Measurements from ENCODE around the gene ITPA.

The ITPA gene

DNA sequence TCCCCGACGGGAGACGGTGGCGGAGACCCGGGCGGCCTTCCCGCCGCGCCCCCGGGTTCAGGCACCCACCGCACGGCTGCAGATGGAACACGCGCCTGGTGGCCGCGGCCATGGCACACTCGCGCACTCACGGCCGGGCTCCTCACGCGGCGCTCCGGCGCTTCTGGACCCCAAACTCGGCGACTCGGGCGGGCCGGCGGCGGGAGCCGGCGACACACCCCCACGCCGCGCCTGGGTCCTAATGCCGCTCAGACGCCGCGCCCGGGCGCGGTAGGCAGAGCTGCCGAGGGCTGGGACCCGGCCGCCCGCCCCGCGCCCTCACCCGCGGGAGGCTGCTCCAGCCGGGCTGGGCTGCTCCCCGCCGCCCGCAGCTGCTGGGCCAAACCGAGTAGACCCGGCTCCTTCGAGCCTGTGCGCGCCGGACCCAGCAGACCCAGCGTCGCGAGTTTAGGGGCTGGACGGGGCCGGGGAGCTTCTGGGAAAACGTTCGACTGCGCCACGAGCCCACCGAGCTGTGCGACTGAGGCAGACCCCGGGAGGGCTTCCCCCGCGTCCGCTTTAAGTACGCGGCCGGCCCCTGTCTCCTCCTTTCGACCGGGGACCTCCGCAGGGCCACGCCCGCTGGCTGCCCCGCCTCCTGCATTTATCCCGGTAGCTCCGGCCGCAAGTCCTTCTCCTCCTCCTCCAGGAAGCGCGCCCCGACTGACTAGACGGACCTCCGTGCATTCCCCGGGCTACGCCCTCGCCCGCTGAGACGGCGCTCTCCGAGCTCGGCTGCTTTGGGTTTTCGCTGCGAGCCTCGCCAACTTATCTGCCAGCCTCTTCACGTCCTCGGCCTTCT is 29.9 kb downstream of the ITPA start, which contains the start of gene SLC4A11:
Gene SLC4A11, minus strand, starts transcription at position 165 of the 841 bp plus-strand sequence. Its CDS starts 53 bp downstream, at position 112.
- TF ChIP-seq ZFX (IDR thresholded peaks at IDR 0.05; ENCODE audit: borderline replicate concordance) (no peak), CTCF (IDR thresholded peaks at IDR 0.05) (no peak)
- H3K27ac ChIP-seq, result peak within 1 kb of the TSS; percentile 49

- no peak overlapping the region for H3K27ac ChIP-seq
- TF ChIP-seq CTCF (IDR thresholded peaks at IDR 0.05) (no peak), ZFX (IDR thresholded peaks at IDR 0.05; ENCODE audit: borderline replicate concordance) (no peak)
Observed at GRCh38 chr20:3239867-3240775, 30.8 kb downstream of the ITPA start.

DNA sequence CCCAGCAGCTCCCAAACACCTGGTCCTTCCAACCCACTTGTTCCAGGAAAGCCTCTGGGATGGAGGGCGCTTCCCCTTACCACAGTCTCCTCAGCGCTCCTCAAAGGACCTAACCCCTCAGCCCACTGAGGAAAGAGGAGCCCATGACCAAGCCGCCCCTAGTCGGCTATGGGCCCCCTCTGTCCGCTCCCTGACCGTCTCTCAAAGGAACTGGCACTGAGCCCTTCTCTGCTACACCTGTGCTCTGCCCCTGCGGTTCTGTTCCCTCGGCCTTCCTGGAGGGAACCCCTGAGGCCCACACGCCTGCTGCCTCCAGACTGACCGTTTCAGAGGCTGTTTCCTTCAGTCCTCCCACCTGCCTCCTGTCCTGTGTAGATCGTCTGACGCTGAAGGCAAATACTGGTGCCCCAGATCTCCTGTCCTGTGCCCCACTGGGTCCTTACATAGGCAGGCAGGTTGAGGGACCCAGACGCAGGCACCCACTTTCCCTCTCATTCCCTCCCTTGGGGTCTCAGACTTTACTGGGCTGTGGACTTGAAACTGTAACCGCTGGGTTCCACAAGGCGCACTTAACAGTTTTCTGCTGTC is 31.6 kb downstream of the ITPA start:
- no peak for TF ChIP-seq ZFX (IDR thresholded peaks at IDR 0.05; ENCODE audit: borderline replicate concordance)
- TF ChIP-seq CTCF (IDR thresholded peaks at IDR 0.05), result no peak

GRCh38 chr20:3242172-3242692 is 32.9 kb downstream of the ITPA start:
- TF ChIP-seq CTCF (IDR thresholded peaks at IDR 0.05) (no peak), ZFX (IDR thresholded peaks at IDR 0.05; ENCODE audit: borderline replicate concordance) (no peak)
- no peak overlapping the region for H3K27ac ChIP-seq

More for the DNA sequence above, 31.6 kb downstream of the ITPA start:
- no peak overlapping the region for H3K27ac ChIP-seq

- no peak for TF ChIP-seq ZFX (IDR thresholded peaks at IDR 0.05; ENCODE audit: borderline replicate concordance)
- TF ChIP-seq CTCF (IDR thresholded peaks at IDR 0.05), result no peak
- H3K27ac ChIP-seq, result no peak overlapping the region
Observed at GRCh38 chr20:3243718-3244358, 34.5 kb downstream of the ITPA start.

GRCh38 chr20:3244613-3245012 is 35.3 kb downstream of the ITPA start:
- no peak for TF ChIP-seq CTCF (IDR thresholded peaks at IDR 0.05)
- TF ChIP-seq ZFX (IDR thresholded peaks at IDR 0.05; ENCODE audit: borderline replicate concordance), result no peak
- no peak overlapping the region for H3K27ac ChIP-seq
